Stimulated activated CD8-positive, alpha-beta memory T cell treated with anti-CD3 and anti-CD28 coated beads, Interleukin-4, amount 100 ng/mL, for 24 hours (primary cell): Measurements from ENCODE around the gene DOCK4.

Experiments
- DNase-seq: peaks from one replicate; pipeline ENCODE4 v3.0.0-alpha.2; 2020; ENCODE audit warnings: low read depth

Gene DOCK4

DNA sequence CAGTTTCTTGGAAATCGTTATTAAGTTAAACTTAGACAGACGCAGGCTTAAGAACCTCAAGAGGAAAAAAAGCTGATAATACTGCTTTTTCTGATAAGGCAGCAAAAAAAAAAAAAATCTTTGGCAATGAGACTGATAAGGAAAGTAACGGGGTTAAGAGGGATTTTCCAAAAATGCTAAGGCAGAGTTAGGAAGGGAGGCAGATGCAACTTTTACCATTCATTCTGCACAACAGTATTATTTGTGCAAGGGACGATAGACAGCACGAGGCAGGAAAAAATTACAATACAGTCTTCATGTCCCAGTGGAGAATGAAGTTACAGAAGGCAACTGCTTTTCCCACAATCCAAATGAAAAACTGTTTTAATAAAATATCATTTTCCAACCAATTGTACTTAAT is 194.0 kb downstream of the DOCK4 start:
- no peak for DNase-seq

DNA sequence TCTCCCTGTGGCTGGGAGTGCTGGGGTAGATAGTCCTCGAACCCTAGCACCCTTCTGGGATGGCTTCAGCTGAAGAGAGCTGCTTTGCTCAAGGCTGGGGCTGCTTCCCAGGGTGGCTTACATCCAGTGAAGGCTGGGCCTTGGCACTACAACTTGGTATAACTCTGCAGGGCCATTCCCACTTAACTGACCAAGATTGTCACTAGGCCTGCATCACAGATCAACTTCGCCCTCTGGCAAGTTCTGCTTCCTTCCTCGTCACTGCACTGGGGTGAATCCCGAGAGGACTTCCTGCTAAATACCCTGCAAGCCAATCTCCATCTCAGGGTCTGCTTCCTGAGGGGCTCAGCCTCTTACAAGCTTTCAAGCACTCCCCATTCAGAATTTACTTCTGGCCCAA is 195.2 kb downstream of the DOCK4 start:
- DNase-seq, result no peak

DNA sequence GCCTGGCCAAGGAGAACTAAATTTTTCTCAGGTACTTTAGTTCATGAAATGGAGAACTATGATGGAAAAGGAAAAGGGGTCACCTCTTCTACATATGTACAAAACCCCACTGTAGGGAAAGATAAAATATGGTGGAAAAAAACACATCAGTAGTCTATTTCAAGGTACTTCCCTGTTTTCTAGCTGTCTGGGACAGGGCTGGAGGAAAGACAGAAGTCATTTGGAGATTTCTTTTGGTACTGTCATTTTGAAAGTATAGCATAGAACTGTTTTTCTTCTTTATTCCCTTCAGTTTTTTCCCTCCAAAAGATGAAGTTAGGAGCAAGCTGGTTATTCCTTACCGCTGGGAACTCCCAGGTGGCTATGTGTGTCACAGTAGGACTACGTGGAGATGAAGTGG is 196.1 kb downstream of the DOCK4 start:
- DNase-seq, result no peak

DNA sequence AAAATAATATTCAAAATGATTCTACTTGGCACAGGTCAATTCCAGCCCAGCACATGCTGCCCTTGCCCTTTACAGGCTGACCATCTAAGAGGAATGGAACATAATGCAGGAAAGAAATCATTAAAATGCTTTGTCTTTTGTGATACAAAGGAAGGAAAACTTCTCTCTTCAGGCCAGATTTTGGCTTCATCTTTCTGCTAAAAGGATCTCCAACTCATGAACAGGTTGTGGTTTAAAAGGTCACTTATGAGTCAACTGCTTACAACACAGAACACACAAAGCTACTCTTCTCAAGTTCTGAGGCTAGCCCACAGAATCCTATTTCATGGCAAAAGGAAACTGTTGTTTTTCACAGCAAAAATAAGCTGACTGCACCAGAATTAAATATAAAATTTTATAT is 197.1 kb downstream of the DOCK4 start:
- DNase-seq, result no peak

DNA sequence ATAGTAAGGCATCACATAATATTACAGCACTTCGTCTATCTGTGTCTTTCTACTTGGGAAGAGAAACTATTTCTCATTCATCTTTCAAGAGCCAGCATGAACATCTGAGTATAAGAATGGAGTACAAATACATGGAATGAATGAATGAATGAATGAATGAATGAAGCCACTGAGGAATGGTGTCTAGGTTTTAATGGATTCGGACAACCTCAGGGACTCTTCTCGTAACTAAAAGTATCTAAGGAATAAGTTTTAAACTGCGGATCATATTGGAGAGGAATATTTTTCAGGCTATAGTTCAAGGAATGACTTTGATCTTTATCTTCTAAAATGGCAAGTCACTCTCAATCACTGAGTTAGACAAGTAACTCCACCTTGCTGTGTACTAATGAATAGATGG is 199.0 kb downstream of the DOCK4 start:
- no peak for DNase-seq

DNA sequence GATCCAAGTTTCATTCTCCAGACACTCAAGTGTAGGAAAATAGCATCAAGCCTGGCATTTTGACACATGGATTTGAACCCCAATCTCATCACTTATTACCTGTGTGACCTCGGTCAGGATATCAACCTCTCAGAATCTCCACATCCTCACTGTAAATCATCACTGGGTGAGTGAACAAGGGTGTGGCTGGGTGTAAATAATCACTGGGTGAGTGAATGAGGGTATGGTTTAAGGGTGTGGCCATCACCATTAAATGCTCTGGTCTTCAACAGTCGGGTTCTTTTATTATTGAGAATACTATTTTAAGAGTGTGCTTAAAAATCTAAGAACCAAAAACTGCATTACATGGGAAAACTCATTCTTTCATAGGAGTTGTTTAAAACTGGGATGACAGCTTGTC is 200.1 kb downstream of the DOCK4 start:
- no peak for DNase-seq

DNA sequence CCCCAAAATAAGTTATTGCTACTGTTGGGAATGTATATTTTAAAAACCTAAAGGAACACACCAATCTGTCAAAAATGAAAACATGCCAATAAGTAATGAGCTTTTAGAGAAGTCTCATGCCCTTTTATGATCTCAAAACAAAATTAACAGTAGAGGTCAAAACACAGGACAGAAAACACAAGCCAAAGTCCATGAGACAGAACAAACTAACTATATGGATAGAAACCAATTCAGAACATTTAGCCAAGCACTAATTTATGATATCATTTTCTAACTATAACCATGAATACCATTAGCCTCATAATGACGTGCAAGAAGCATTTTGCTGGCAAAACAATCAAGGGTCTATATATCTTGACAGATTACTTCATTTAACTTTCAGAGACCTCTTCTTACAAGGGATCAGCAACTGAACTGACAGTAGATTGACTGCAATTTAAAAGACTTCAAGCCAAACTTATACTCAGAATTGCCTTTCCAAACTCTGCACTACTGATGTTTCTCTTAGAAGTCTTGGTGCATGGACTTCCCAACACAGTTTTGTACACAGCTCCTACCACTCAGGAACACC is 200.9 kb downstream of the DOCK4 start:
- DNase-seq, result no peak

DNA sequence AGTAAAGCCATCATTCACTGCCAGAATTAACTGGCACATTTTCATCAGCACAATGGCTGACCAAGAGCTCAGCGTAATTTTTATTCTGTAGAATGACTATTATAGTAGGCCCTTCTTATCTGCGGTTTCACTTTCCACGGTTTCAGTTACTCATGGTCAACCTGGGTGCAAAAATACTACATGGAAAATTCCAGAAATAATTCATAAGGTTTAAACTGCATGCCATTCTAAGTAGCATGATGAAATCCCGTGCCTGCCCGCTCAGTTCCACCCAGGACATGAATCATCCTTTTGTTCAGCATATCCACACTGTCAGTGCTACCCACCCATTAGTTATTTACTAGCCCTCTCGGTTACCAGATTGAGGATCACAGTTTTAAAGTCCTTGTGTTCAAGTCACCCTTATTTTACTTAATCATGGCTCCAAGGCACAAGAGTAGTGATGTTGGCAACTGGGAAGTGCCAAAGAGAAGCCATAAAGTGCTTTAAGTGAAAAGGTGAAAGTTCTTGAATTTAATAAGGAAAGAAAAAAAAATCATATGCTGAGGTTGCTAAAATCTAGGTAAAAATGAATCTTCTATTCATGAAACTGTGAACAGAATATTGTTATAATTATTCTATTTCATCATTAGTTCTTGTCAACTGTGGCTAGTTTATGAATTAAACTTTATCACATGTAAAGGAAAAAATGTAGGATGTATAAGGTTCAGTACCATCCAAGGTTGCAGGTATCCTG is 204.9 kb downstream of the DOCK4 start:
- no peak for DNase-seq

DNA sequence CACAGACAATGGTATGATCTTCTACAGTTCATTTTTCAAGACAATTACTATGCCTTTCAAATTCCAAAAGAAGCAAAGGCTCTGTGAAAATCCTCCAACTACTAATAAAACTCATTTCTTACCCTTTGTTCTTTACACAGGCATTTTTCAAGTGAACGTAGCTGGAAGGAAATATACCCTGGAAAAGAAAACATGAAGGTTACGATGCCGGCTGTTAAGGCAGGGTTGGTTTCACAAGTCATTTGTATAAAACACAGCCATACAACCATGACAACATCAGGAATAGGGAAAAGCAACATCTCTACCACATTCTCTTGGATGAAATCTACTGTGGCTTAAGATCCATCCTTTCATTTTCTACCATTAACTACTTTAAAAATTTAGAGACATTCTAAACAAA is 207.9 kb downstream of the DOCK4 start:
- no peak for DNase-seq

DNA sequence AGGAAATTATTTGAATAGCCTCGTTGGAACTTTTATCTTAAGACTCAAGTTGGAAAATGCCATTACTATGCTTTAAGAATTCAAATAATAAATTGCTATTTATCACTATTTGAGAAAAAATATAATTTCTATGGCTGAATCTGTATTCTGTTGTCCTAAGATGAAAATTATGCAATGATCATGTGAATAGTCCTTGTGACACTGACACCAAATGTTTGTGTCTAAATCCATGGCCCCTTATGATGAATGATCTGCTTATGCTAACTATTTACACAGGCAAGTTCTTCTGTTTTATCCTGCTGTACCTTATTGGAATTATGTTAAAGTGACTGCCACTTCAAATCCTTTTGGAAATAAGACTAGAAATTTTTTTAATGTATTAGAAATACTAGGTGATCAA is 208.7 kb downstream of the DOCK4 start:
- no peak for DNase-seq

DNA sequence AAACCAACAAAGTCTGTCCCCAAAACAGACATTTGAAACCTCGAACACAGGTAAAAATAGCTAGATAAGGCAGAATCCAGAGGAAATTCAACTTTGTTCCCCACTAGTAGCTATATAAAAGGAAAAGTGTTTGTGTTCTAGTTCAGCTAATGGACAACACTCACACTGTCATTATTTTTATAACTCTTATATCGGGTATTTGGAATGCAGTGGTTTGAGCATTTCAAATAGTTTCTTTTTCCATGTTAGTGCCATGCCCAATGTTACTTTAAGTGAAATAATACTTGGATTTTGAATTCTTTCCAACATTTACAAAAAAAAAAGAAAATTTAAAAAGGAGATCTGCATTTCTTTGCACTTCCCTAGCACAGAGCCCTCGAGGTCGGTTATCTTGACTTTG is 213.6 kb downstream of the DOCK4 start:
- DNase-seq, result no peak

DNA sequence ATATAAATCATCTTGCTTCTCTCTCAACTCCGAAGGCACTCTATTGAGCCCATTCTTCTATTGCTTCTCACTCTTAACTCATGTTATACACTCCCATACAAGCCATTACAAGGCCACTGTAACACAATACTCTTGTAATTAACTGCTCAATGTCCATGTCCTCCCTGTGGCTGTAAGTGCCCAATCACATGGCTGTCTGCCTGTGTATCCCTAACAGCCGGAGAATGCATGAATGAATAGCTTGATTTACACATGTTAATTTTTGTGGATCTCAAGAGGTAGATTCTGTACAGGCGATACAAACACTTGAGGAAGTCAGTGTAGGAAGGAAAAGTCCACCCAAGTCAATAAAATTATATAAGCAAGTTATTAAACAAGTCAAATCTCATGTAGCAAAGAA is 215.6 kb downstream of the DOCK4 start:
- no peak for DNase-seq

DNA sequence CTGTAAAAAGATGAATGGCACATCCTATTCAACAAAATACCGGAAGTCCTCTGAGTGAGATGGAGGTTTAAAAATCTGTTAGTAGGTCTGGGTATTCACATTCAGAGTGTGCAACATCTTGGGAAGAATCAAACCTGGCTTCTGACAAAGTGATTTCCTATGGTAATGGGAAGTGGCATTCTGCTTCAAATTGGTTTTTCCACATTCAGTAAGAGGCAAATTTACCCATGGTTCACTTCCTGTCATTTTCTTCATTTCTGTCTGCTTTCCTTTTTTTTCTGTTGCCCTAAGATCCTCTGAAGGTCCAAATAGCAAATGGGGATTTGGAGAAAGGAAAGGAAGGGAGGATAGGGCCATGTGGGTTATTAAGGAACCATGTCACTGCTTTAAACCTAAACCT is 218.3 kb downstream of the DOCK4 start:
- no peak for DNase-seq

DNA sequence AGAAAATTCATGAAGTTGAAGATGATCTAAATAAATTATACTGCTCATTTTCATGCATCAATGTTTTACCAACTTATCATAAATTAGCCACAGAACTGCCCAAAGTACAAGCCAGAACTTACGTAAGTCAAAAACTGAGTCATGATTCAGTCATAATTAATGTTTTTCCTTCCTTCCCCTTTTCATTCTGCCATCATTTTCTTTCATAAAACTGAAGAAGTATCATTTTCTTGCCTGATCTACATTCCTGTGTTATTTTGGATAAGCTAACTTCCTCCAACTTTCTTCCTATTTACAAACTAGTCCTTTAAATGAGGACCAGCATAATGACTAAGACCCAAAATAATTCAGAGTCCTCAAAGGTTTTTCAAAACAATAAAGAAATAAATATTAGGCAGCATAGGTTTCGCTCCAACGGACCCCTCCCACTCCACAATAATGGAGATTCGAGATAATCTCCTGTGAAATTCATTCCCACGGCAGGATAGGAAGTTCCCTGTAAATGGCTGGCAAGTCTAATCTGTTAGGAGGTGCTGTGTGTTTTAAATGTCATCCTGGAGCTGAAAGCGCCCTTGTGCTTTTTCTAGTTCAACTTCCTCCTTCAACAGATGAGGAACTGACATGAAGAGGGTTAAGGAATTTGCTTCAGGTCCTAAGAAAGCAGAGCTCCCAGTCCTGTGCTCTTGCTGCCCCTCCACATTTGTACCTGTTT is 218.9 kb downstream of the DOCK4 start:
- no peak for DNase-seq

DNA sequence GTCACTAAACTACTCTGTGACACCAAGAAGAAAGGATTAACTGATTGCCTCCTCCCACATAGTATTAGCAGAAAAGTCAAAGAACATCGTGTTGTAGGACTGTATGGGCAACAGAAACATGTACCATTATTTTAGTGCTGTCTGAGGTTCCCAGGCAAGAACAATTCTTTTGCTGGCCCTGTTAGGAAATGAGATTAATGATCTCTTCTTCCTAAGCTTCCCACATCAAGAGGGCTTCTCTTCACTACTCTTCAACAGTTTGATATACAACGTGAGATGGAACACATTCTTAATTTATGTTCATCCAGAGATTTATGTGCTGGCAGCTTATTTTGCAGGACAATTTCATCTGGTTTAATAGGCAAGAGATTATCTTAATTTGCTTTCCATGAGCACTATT is 219.6 kb downstream of the DOCK4 start:
- DNase-seq, result no peak

DNA sequence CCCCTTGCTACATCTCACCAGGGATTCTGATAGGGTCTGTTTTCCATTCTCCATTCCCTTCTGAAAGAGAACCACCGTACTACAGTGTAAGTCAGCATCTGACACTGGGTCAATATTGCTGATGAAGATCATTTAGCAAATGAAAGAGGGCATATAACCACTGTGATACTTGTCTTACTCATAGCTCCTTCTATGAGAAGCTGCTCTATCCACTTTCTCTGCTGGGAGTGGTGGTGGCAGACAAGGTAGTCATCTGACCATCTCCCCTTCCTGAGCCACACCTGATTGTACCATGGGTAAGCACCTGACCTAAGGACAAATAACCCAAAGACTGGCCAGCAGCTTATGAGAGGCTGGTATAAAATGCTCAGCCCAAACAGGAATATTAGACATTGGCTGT is 220.4 kb downstream of the DOCK4 start:
- DNase-seq, result no peak

DNA sequence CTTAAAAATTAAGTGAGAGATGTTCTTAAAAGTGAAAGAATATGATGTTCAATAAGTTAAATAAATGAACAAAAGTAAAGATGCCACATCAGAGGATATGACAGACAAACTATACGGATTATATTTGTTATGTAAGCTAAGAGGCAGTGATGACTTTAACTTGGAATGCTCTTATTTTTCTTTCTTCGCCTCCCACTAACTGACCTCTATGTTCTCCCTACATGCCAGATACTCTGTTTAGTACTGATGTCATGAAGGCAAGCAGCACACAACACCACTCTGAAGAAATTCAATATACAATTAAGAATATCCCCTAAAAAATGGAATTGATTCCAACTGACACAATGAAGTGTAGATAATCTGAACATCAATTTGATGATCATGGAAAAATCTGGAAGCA is 223.4 kb downstream of the DOCK4 start:
- no peak for DNase-seq

DNA sequence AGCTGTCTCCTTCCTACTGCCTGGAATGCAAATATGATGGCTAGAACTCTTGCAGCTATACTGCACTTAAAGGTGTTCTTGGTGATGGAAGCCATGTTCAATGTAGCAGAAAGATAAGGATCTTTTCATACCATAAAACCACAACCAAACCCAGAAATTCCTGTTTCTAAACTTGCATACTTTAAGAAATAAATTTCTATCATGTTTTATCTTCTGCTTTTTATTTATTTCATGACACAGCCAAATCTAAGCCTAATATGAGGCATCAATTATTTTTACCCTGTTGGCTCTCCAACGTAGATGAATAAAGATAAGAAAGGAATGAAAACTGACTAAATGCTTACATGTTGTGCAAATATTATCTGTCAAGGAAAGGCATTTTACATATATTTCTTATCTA is 224.1 kb downstream of the DOCK4 start:
- no peak for DNase-seq

DNA sequence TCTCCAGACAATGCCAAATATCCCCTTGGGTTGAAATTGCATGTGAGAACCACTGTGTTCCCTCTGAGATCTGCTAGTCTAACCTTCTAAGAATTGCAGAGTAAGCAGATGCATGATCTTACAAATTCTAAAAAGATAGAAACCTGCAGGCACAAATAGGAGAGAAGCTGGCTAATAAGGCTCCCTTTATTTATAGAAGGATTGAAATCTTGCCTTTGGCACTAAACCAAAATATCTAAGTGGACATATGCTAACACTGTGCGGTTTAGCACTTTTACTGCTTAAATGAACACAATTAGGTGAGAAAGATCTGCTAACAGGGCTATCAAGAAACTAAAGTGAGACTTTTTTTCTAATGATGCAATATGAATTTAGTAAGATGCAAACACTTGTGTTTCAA is 225.5 kb downstream of the DOCK4 start:
- DNase-seq, result no peak

DNA sequence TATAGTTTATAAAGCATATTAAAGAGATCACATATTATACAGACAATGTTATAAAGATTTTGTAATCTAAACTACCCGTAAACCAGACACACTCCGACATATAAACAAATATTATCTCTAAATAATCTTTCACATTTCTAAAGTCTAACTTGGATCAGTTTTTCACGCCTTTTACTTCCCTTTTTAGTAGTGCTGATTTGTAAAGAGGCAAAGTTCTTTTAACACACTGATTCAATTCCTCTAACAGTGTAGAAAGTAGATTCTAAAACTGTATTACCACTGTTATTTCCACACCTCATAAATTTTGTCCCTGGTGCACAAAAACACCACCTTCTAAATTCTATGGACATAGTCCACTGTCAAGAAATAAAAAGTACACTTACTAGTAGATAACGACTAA is 230.9 kb downstream of the DOCK4 start:
- no peak for DNase-seq

DNA sequence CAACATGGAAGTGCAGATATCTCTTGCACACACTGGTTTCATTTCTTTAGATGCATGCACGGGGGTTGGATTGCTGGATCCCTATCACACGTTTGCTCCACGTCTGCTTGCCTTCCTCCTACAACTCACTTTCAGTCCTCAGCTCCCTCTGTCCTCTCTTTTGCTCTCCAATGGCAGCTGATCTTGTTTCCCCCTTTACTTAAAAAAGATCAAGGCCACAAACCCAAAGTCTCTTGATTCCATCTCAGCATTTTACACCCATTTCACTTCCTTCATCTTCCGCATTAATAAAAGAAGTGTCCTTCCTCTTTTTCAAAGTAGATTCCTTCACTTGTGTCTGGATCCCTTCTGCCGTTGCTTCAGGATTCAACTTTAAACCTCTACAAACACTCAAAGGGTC is 245.2 kb downstream of the DOCK4 start:
- DNase-seq, result no peak

DNA sequence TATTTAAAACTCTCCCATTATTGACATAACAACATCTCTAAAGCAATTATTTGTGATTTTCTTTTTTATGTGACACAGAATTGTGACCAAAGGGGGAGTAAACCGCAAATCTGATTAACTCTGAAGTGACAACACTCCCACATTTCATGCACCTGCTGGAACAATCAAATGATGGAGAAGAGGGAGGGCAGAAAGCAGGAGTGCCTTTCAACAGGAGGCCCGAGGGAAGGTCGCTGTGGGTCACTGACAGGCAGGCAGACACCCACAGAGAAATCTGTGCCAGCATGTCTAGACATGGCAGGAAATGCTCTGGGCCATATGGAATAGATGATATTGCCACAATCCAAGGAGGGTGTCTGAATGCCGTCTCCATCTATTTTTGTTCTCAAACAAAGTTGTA is 247.3 kb downstream of the DOCK4 start:
- no peak for DNase-seq

DNA sequence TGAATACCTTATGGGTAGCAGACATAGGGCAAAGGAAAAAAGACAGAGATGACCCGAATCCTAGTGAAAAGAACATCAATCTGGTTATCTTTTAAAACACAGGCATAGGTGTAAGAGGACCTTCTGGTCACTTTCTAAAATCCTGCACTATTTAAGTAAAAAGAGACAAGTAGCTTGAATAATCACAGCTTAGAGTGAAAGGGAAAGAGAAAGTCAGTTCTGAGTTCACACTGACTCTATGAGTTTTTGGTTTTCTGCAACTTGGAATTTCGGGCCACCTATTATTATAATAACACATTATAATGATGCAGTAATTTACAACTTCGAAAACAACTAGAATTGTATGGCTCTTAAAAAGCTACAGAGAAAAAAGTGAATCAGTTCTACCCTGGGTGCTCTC is 247.8 kb downstream of the DOCK4 start:
- DNase-seq, result no peak

DNA sequence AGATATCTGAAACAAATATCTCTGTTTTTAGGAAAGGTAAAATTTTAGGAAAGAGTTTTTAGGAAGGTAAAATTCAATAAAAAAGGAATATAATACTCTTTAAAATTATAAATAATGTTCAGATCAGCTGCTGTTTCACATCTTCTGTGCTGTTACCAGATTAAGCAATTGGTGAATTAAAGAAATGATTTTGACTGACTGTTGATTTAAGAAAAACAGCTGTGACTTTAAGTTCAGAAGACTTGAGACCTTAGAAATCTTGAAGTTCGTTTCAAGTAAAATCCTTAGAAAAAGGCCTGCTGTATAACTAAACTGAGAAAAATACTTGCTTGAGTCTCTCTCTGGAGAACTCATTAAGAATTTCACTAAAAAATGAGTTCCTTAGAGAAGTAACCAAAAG is 250.6 kb downstream of the DOCK4 start:
- no peak for DNase-seq
